ENCODE results near the gene ATP2B2.

The ATP2B2 gene

DNA sequence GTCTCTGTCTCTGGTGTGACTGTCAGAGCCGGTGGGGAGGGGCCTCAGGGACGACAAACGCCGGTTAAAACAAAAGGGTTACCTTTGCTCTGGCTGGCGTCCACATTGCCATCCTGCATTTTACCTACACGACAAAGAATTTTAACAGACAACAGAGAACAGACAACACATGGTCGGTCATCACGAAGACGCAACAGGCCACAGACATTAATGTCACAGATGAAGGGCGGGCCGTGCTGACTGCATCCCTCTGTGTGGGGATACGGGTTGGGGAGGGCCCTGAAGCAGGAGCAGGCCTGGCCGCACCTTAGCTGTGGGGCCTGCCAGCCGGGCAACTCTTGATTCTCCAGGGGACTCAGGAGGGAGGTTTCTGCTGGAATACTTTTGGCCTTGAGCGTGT, 126.2 kb downstream of the ATP2B2 start:
- DNase-seq, result no peak

DNA sequence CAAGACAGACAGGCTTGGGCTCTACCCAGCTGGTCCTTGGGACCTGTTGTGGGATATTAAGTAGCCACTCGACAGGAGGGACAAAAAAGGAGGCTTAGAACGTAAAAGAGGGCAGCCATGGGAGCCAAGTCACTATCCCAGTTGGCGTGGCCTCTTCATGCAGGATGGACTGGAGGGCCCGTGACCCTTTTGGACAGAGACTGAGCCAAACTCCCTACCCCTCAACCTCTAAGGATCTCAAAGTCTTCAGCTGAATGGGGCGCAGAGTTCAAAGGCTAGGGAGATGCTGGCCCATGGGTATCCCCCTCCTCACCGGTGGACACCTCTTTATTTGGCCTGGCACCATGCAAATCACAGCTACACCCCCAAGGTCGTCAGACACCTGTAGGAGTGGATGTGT, 126.6 kb downstream of the ATP2B2 start:
- DNase-seq, result no peak

DNA sequence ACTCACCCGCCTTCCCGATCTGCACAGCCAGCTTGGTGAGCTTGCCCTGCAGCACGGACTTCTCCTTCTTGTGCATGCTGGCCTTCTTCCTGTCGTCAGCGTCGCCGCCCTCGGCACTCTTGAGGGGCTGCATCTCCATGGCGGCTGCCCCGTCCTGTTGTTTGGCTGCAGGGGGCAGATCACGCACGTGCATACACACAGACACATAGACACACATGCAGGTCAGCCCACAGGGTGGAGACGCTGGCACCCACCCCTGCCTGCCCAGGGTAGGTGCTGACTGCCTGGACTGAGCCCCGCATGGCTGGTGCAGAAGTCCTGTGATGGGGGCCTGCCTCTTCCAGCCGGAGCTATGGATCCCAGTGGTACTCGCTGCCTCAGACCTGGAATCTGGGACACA, 127.1 kb downstream of the ATP2B2 start:
- no peak for DNase-seq

DNA sequence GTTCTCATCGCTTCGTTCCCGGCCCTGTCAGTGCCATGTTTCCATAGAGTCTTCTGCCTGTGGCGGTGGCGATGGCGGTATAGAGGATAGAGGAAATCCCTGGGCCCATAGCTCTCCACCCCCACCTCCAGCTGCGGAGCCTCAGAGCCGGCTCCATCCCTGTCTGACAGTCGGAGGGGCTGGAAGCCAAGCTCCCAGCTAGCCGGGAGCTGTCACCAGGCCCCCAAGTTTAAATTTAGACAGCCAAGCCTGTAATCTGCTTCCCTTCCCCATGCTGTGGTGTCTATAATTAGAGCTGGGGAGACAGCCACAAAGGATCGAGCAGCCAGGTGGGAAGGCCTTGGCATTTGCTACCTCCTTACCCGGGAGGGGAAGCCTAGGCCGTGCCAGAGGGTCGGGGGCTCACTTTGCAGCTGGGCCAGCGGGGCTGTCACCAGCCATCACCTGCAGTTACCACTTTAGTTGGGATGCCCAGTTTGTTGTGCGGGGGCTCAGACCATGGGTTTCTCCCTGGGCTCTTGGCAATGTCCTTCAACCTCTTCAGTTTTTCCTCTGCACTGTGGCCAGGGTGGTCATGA, 128.1 kb downstream of the ATP2B2 start:
- DNase-seq, result no peak

DNA sequence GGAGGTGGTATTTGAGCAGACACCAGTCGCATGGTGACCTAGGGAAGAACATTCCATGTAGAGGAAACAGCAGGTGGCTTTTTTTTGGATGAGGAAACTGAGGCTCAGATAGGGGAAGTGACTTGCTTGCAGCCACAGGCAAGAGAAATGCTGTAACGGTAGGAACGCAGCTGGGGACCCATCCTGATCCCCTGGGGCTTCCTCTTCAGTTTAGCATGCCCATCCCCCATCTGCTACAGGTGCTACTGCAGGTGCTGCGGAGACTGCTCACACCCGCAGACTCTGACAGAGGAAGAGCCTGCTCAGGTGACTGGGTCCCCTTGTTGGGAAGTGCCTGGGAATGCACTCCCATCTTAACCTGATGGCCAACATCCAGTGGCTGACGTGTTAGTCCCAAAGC, 129.0 kb downstream of the ATP2B2 start:
- DNase-seq, result no peak

DNA sequence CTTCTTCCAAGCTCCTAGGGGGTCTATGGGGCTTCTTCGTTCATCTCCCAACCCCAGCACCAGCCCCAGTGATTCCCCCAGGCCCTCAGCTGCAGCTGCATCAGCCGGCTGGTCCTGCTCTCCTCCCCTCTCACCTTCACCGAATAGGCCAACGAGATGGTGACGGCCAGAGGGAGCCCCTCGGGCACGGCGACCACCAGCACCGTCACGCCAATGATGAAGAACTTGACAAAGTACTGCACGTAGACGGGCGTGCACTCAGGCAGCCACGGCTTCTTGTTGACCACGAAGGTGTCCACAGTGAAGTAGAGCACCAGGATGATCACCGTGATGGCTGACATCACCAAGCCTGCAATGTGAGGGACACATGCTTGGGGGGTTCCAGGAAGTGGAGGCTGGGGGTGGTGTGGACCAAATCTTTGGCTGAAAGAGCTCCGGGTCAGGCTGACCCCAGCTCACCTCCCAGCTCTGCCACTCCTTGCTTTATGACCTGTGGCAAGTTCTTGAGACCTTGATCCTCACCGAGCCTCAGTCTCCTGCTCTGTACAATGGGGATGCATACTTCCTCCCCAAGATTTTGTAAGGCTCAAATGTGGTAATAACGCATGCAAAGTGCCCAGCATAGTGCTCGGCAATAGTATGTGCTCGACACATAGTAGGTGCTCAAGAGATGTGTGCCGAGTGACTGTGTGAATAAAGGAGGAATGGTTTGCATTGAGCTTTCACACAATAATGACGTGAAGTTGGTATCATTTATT, 129.9 kb downstream of the ATP2B2 start:
- DNase-seq, result no peak

DNA sequence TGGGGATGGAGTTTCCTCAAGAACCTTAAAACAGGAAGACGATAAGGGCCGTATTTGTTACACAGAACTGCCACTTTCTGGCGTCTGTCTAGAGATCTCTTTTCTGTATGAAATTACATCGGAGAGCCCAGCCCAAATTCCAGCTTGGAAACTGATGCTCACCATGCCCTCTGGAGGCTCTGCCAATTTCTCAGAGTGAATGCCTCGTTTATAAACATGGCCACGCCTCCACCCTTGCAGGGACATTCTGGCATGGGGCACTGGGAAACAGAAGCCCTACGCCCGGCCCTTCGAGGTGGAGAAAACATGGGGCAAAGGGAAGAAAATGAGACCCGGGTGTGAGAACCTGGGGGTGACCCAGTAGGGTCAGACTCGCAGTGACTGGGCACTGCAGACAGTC, 131.1 kb downstream of the ATP2B2 start:
- DNase-seq, result no peak

DNA sequence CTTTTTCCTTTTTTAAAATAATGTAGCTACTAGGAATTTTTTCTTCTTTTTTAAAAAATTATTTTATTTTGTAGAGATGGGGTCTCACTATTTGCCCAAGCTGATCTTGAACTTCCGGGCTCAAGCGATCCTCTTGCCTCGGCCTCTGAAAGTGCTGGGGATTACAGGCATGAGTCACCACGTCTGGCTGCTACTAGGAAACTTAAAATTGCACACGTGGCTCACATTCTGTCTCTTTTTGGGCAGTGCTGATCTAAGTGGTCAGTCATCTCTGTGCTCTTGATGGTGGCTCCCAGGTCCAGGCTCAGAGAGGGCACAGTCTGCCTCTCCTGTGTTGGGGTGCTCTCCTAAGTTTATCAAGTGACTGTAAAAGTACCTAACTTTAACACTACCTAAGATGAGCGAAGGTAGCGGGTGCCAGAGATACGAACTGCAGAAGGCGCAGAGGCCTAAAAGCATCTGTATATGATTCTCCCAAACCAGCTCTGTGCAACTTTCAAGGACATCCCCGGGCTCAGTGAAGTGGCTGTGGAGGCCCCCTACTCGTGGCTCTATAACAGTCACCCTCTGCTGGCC, 131.6 kb downstream of the ATP2B2 start:
- DNase-seq, result no peak

DNA sequence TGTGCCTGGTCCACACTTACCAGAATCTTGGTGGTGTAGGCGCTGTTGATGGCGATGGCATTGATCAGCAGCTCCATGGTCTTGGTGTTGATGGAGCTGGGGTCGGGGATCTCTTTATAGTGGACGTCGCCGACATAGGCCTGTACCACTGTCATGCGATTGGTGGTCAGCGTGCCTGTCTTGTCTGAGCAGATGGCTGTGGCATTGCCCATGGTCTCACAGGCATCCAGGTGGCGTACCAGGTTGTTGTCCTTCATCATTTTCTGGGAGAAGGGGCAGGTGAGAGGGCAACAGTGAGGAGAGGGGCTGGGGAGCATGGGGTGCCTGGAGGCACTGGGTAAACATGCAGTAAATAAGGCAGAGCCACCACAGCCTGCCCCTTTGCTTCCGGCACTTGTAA, 133.6 kb downstream of the ATP2B2 start:
- no peak for DNase-seq

DNA sequence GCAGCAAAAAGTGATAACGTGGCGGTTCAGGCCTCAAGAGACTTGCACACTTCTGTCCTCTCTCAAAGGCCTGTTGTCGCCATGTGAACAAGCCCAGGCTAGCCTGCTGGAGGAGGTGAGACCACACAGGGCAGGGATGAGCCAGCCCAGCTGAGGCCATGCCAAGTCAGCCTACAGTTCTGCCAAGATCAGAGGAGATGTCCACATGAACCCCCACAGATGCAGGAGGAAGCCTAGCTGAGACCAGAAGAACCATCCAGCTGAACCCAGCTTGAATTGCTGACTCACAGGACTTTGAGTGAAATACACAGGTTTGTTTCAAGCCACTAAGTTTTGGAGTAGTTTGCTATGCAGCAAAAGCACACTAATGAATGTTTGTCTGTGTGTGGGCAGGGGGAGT, 134.2 kb downstream of the ATP2B2 start:
- DNase-seq, result no peak

DNA sequence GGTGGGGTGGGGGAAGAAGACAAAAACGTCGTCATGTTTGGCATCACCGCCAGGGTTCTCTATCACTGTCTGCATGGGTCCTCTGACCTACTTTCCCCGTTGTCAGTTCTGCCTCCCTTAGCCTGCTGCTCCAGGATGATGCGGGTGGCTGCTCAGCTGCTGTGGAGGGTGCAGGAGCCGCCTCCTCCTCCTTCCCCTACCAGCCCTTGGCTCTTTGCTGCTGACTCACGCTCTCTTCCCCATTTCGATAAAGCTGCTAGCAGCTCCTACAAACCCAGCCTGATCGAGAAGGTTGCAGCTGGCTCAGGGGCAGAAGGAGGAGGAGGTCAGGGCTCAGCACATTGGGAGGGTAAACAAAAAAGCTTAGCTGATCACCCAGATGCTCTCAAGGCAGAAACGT, 135.0 kb downstream of the ATP2B2 start:
- no peak for DNase-seq

DNA sequence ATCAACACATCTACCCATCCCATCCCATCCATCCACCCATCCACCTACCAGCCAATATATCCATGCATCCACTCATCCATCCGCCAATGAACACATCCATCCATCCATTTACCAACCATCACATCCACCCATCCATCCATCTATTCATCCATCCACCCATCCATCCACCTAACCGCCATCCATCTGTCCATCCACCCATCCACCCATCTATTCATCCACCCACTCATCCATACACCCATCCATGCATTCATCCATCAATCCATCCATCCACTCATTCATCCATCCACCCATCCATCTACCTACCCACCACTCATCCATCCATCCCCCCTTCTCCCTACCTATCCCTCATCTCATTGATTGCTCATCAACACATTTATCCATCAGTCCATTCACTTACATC, 136.9 kb downstream of the ATP2B2 start:
- no peak for DNase-seq

DNA sequence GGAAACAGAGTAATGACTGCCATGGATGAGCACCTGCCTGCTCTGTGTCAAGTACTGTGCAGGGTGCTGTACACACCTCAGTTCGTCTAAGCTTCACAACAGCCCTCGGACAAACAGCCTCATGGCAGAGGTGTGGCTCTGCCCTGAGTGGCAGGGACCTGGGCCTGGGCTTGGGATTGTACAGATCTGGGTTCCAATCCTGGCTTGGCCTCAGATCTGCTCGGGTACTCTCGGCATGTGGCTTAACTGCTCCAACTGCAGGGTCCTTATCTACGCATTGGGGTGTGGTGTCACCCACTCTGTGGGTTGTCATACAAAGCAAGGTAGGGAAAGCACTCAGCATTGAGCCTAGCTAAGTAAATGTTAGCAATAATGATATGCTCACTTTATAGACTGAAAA, 137.9 kb downstream of the ATP2B2 start:
- DNase-seq, result no peak

DNA sequence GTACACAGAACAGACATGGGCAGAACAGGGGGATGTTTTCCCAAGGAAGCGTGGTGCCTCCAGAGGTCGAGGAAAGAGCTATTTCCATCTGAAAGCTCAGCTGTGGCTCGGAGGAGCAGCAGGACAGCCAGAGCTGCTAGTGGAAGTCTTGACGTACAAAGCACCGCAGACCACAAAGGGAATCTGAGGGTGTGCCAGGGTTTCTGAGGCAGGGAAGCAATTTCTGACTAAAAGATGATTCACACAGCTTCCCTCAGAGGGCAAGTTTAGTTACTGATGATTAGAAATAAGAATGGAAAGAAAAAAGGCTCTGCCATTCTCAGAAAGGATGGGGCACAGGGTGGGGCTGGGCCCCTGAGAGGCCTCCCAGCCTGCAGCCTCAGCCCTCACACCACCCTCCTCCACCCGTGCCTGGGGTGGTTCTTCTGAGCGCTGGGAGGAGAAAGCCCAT, 138.7 kb downstream of the ATP2B2 start:
- DNase-seq, result no peak

DNA sequence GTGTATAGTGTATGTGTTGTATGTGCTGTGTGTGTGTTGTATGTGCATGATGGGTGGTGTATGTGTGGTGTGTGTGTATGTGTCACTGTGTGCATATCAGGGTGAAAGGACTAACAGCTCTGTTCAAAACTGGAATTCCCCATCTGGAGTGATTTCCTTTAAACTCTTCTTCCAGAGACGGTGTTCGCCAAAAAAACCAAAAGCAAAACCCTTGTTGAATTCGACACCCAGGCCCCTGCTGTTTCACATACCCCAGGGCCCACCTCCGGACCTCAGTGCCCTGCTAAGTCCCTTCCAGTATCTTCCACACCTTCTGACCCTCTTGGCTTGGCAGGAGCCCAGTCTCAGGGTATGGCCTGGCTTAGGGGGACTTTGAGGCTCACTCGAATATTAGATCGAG, 139.6 kb downstream of the ATP2B2 start:
- no peak for DNase-seq

DNA sequence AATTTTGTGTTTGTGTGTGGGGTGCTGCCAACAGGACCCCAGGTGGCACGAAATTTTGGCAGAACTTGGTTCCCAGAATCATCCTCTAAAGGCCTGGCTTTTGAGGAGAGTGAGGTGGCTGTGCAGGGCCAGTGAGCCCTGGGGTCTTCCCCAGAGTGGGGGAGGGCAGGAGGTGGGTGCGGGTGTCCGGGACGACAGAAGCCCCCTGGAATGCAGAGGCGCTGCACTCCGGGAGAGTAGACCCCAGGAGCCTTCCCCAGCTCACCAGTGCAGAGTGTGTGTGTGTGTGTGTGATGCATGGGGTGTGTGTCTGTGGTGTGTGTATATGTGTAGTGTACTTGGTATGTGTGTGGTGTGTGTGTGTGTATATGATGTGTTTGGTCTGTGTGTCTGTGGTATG, 140.1 kb downstream of the ATP2B2 start:
- no peak for DNase-seq

DNA sequence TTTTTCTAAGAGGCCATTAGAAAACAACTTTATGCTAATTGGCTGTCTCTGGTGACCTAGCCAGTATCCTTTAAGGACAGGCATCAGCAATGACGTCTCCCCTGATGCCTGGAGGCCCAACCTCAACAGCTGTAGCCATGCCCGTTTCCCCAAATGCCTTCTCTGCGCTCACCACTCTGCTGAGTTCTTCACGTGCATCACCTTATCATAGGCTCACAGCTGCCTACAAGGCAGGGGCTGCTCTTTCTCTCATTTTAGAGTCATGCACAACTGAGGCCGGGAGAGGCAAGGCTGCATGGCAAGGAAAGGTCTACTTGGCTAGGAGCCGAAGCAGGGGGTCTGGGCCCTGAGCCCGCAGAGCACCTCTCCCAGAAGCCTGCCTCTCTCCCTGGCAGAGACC, 140.6 kb downstream of the ATP2B2 start:
- no peak for DNase-seq

DNA sequence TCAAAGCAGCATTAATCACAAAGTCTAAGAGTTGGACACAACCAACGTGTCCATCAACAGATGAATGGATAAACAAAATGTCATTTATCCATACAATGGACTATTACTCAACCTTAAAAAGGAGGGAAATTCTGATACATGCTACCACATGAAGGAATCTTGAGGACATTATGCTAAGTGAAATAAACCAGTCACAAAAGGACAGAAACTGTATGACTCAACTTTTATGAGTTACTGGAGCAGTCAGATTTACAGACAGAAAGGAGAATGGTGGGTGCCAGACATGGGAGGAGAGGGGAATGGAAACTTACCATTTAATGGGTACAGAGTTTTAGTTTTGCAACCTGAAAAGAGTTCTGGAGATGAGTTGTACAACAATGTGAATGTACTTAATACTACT, 141.5 kb downstream of the ATP2B2 start:
- no peak for DNase-seq

DNA sequence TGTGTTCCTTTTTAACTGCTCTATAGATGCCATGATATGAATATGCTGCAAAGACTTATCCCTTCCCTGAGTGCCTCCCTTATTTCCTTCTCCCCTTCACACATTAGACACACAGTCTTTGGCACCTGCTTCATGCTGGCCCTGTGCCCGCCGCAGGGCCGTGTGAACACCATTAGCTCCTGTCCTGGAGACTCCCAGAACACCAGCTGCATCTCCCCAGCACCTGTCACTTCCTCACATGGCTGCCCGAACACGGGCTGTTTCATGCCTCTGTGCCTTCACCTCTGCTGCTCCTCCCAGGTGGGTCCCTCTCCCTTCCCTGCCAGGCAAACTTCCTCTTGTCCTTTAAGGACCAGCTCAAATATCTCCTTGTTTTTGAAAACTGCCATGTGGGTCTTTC, 144.0 kb downstream of the ATP2B2 start:
- no peak for DNase-seq

DNA sequence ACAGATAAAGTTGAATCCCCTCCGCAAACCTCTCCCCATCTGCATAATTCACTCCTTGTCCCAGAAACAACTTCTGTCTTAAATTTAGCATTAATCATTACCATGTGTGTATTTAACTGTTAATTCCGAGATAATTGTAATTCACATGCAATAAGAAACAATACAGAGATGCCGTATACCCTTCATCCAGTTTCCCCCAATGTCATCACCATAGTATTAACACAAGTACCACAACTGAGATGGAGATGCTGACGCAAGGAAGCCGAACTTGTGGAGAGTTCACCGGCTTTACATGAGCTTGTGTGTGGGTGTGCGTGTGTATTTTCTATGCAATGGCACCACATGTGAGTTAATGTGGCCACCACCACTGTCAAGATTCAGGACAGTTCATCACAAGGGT, 144.9 kb downstream of the ATP2B2 start:
- no peak for DNase-seq

DNA sequence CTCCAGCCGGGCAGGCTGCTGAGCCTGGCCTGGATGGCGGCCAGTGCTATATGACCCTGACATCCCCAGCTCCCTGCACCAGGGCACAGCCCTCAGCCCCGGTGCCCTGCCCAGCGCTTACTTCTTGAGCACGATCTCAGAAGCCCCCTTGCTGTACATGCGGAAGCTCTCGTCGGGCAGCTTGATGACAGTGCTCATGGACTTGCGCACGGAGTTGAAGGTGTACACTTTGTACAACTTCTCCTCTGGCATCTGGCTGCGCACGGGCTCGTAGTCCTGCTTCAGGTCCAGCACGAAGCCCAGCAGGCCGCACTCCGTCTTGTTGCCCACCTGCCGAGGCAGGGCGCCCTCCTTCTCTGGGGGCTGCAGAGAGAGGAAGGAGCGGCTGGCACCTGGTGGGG, 145.6 kb downstream of the ATP2B2 start:
- DNase-seq, result no peak

DNA sequence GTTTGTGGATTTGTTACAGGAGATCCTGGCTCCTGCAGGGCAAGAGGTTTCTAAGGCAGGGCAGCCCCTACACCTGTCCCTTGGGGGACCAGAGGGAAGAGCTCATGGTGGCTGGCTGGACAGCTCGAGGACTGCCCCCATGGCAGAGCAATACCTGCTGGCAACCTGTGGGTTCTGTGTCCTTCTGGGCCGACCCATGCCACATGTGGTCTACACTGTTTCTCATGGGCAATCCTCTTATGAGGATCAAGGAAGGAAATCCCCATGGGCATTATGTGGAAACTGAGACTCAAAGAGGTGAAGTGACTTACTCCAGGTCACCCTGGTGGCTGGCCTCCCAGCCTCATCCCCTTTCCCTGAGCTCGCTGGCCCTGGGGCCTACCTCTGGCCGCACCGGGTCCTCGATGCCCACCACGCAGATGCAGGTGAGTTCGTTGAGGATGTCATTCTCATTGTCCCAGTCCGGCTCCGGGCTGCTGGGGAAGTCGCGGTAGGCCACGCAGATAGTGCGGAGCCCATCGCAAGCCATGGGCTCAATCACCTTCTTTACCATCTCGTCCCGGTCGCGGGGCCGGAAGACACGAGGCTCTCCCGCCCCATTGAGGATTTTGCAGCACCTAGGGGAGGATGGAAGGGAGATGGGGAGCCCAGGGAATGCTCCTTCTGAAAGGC, 146.9 kb downstream of the ATP2B2 start:
- no peak for DNase-seq

DNA sequence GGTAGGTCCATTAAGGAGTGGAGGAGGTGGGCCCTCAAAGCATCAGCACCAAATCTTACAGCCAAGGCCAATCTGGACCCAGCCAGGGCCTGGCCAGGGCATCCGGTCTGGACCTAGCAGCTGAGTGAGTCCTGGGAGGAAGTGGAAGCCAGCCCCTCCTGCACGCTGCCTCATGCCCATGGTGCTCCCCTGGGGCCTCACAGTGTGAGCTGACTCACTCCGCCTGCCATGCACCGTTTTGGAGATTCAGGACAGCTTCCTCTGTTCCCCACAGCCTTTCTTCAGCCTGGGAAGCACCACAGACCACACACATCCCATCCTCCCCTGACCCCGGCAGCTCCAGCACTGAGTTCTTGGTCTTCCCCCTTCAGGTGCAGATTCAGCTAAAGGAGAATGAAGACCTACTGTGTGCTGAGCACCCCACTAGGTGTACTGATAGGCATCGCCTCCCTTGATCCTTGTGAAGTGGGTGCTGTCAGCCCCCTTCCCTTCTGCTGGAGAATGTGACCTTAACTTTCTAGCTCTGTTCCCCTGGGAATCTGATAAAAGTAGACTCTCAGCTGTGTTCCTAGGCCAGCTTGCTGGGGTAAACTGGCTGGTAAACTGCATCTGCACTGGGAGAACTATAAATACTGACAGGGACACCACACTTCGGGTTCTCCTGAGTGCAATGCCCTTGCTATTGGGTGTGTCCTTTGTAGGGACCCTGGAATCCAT, 147.6 kb downstream of the ATP2B2 start:
- DNase-seq, result no peak

All from CD4-positive, alpha-beta T cell treated with Interleukin-6 for 4 hours (primary cell).